GM18507 (cell line): Measurements from ENCODE around the gene YWHAH.
A peak's percentile ranks its signal among the peaks of the same experiment; 100 is the strongest.

ENCODE experiments used
- DNase-seq: peaks from one replicate; pipeline ENCODE4 v3.0.0; 2011; ENCODE audit warnings: low read depth; ENCODE audit not compliant: insufficient read length; ENCODE audit errors: extremely low spot score
- FAIRE-seq: peaks from 2 replicates; lab custom pipeline; 2011; peaks lifted over from hg19 to GRCh38; lab: Jason Lieb, UNC

YWHAH gene

GRCh38 chr22:31943978-31944699 lies at the start of gene YWHAH:
Gene YWHAH, plus strand, starts transcription at chr22:31944535. Its CDS starts 199 bp downstream, at chr22:31944734.
- DNase-seq: peak; percentile 94
- peak; percentile 84 for FAIRE-seq

GRCh38 chr22:31895411-31896123 lies 48.8 kb upstream of the YWHAH start:
- no peak for DNase-seq
- no peak for FAIRE-seq

- no peak for DNase-seq
- FAIRE-seq: no peak
Observed at GRCh38 chr22:31896472-31896871, 47.9 kb upstream of the YWHAH start.

- FAIRE-seq: no peak
- DNase-seq: no peak
Observed at GRCh38 chr22:31897842-31898805, 46.2 kb upstream of the YWHAH start.

GRCh38 chr22:31898926-31899325 lies 45.4 kb upstream of the YWHAH start:
- DNase-seq (no peak), FAIRE-seq (no peak)

- DNase-seq (no peak), FAIRE-seq (no peak)
Observed at GRCh38 chr22:31899669-31900068, 44.7 kb upstream of the YWHAH start.

GRCh38 chr22:31901388-31902137 lies 42.8 kb upstream of the YWHAH start:
- FAIRE-seq: no peak
- DNase-seq: no peak

GRCh38 chr22:31904651-31905050 lies 39.7 kb upstream of the YWHAH start:
- FAIRE-seq (no peak), DNase-seq (no peak)

GRCh38 chr22:31905356-31905755 lies 39.0 kb upstream of the YWHAH start:
- no peak for DNase-seq
- no peak for FAIRE-seq

GRCh38 chr22:31906086-31906485 lies 38.2 kb upstream of the YWHAH start:
- DNase-seq (no peak), FAIRE-seq (no peak)

GRCh38 chr22:31906569-31906968 lies 37.8 kb upstream of the YWHAH start:
- no peak for FAIRE-seq
- no peak for DNase-seq

- no peak for FAIRE-seq
- no peak for DNase-seq
Observed at GRCh38 chr22:31909977-31910376, 34.4 kb upstream of the YWHAH start.

GRCh38 chr22:31911565-31912406 lies 32.5 kb upstream of the YWHAH start:
- no peak for FAIRE-seq
- no peak for DNase-seq

- DNase-seq (no peak), FAIRE-seq (no peak)
Observed at GRCh38 chr22:31912407-31912743, 32.0 kb upstream of the YWHAH start.

GRCh38 chr22:31915586-31915985 lies 28.7 kb upstream of the YWHAH start:
- FAIRE-seq (no peak), DNase-seq (no peak)

- DNase-seq: peak; percentile 37
- FAIRE-seq: peak; percentile 77
Observed at GRCh38 chr22:31917227-31917921, 27.0 kb upstream of the YWHAH start.

GRCh38 chr22:31919730-31920129 lies 24.6 kb upstream of the YWHAH start:
- FAIRE-seq (no peak), DNase-seq (no peak)

GRCh38 chr22:31920306-31920705 lies 24.0 kb upstream of the YWHAH start:
- FAIRE-seq: no peak
- DNase-seq: no peak
